ENCODE results near the gene LPP. TPM values are rescaled to one million over a fixed set of nuclear protein-coding genes. Genes with fewer than 3 reads are reported as not detected.
"Not testable (repeated sequence)": the region's sequence is repeated elsewhere in the genome, so short reads cannot be mapped to it uniquely, and the experiment has no call there.

The LPP gene
- total and polyA plus RNA-seq, 4 donors = 11.1 to 219 (median 66.5) TPM

- peaks cover 0 to 5% (median 0%) of the 10 kb centered on the region in 5 donors for H3K4me1 ChIP-seq (ENCODE audit: control insufficient read depth in 5 of 5, insufficient read depth in 5 of 5, low read length in 5 of 5)
- no peak for ATAC-seq (ENCODE audit: insufficient read depth, low FRiP score)
- TF ChIP-seq, protein P1, sequence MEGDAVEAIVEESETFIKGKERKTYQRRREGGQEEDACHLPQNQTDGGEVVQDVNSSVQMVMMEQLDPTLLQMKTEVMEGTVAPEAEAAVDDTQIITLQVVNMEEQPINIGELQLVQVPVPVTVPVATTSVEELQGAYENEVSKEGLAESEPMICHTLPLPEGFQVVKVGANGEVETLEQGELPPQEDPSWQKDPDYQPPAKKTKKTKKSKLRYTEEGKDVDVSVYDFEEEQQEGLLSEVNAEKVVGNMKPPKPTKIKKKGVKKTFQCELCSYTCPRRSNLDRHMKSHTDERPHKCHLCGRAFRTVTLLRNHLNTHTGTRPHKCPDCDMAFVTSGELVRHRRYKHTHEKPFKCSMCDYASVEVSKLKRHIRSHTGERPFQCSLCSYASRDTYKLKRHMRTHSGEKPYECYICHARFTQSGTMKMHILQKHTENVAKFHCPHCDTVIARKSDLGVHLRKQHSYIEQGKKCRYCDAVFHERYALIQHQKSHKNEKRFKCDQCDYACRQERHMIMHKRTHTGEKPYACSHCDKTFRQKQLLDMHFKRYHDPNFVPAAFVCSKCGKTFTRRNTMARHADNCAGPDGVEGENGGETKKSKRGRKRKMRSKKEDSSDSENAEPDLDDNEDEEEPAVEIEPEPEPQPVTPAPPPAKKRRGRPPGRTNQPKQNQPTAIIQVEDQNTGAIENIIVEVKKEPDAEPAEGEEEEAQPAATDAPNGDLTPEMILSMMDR (IDR thresholded peaks at IDR 0.05; ENCODE audit: control extremely low read depth, extremely low read depth) = no peak
- no peak overlapping the region for H3K4me3 ChIP-seq
- H3K36me3 ChIP-seq (ENCODE audit: control insufficient read depth in 4 of 4, insufficient read depth in 4 of 4, low read length in 4 of 4) = no peaks in the 10 kb centered on the region
- DNase-seq = no peak
- H3K27me3 ChIP-seq (ENCODE audit: control insufficient read depth in 3 of 3, insufficient read depth in 3 of 3, low read length in 2 of 3) = no peaks in the 10 kb centered on the region
- WGBS, 2 donors = 90 to 98% methylated on average over 2 of the region's 2 CpGs
- H3K27ac ChIP-seq (ENCODE audit: low read depth in 1 of 2, low read length in 1 of 2) = no peak overlapping the region
- H3K9ac ChIP-seq (ENCODE audit: insufficient read depth in 1 of 2, low read length in 2 of 2) = no peak overlapping the region
- H3K9me3 ChIP-seq (ENCODE audit: control insufficient read depth in 4 of 4, insufficient read depth in 3 of 4, low read length in 3 of 4) = peaks cover 0 to 2% (median 0%) of the 10 kb centered on the region in 4 donors
Observed at GRCh38 chr3:188126276-188126675, 27.7 kb upstream of the LPP start.

DNA sequence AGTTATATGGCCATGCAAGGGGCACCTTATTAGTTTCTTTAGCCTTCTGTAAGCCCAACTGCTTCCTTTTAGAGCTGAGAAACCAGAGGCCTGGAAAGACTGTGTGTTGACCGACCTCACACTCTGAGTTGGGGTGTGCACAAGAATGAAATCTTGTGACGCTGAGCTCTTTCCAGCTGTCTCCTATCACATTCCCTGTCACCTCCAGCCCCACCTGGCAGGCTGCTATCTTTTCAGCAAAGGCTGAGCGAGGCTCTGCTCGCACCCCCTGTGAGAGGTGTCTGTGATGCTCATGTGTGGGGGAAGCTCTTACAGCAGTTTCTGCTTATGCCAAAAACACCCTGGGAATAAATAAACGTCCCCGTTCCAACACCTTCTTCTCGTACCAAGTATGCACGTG, 27.0 kb upstream of the LPP start:
- no peaks in the 10 kb centered on the region for H3K27me3 ChIP-seq (ENCODE audit: control insufficient read depth in 3 of 3, insufficient read depth in 3 of 3, low read length in 2 of 3)
- H3K9ac ChIP-seq (ENCODE audit: insufficient read depth in 1 of 2, low read length in 2 of 2) = no peak overlapping the region
- H3K4me1 ChIP-seq (ENCODE audit: control insufficient read depth in 5 of 5, insufficient read depth in 5 of 5, low read length in 5 of 5) = peaks cover 0 to 5% (median 0%) of the 10 kb centered on the region in 5 donors
- 82 to 88% methylated on average over 8 of the region's 8 CpGs for WGBS, 2 donors
- peak overlapping the region in 1 of 2 donors; percentile 66 for H3K27ac ChIP-seq (ENCODE audit: low read depth in 1 of 2, low read length in 1 of 2)
- DNase-seq (peak; percentile 15 to 22 (median 18)), ATAC-seq (ENCODE audit: insufficient read depth, low FRiP score) (no peak)
- TF ChIP-seq, protein P1 (IDR thresholded peaks at IDR 0.05; ENCODE audit: control extremely low read depth, extremely low read depth) = no peak
- no peaks in the 10 kb centered on the region for H3K9me3 ChIP-seq (ENCODE audit: control insufficient read depth in 4 of 4, insufficient read depth in 3 of 4, low read length in 3 of 4)
- H3K36me3 ChIP-seq (ENCODE audit: control insufficient read depth in 4 of 4, insufficient read depth in 4 of 4, low read length in 4 of 4) = no peaks in the 10 kb centered on the region
- H3K4me3 ChIP-seq = no peak overlapping the region

GRCh38 chr3:188128905-188129304, 25.1 kb upstream of the LPP start:
- TF ChIP-seq, protein P1 (IDR thresholded peaks at IDR 0.05; ENCODE audit: control extremely low read depth, extremely low read depth) = no peak
- Histone ChIP-seq H3K9ac (ENCODE audit: insufficient read depth in 1 of 2, low read length in 2 of 2) (no peak overlapping the region), H3K4me3 (no peak overlapping the region), H3K9me3 (ENCODE audit: control insufficient read depth in 4 of 4, insufficient read depth in 3 of 4, low read length in 3 of 4) (no peaks in the 10 kb centered on the region), H3K36me3 (ENCODE audit: control insufficient read depth in 4 of 4, insufficient read depth in 4 of 4, low read length in 4 of 4) (no peaks in the 10 kb centered on the region), H3K4me1 (ENCODE audit: control insufficient read depth in 5 of 5, insufficient read depth in 5 of 5, low read length in 5 of 5) (no peaks in the 10 kb centered on the region), H3K27me3 (ENCODE audit: control insufficient read depth in 3 of 3, insufficient read depth in 3 of 3, low read length in 2 of 3) (no peaks in the 10 kb centered on the region), H3K27ac (ENCODE audit: low read depth in 1 of 2, low read length in 1 of 2) (no peak overlapping the region)
- 98 to 100% methylated on average over 1 of the region's 1 CpG for WGBS, 2 donors
- ATAC-seq (ENCODE audit: insufficient read depth, low FRiP score) = no peak
- DNase-seq = no peak

DNA sequence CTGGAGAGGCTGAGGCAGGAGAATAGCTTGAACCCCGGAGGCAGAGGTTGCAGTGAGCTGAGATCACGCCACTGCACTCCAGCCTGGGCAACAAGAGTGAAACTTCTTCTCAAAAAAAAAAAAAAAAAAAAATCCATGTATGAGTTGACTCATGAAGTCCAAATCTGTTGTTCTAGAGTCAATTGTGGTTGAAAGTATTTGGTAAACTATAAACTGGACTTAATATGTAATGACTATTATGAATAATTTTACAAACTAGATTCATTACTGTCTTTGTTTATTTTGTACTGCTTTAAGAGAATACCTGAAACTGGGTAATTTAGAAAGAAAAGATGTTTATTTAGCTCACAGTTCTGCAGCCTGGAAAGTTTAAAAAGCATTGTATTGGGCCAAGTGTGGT, 22.9 kb upstream of the LPP start:
- not testable (repeated sequence) for H3K4me1 ChIP-seq (ENCODE audit: control insufficient read depth in 5 of 5, insufficient read depth in 5 of 5, low read length in 5 of 5); H3K36me3 ChIP-seq (ENCODE audit: control insufficient read depth in 4 of 4, insufficient read depth in 4 of 4, low read length in 4 of 4); H3K27ac ChIP-seq (ENCODE audit: low read depth in 1 of 2, low read length in 1 of 2); H3K9me3 ChIP-seq (ENCODE audit: control insufficient read depth in 4 of 4, insufficient read depth in 3 of 4, low read length in 3 of 4); DNase-seq; ATAC-seq (ENCODE audit: insufficient read depth, low FRiP score); H3K4me3 ChIP-seq; H3K9ac ChIP-seq (ENCODE audit: insufficient read depth in 1 of 2, low read length in 2 of 2); H3K27me3 ChIP-seq (ENCODE audit: control insufficient read depth in 3 of 3, insufficient read depth in 3 of 3, low read length in 2 of 3)
- WGBS, 2 donors = 93 to 98% methylated on average over 2 of the region's 2 CpGs
